Inflammatory macrophage treated with lipopolysaccharide for 1 hour (primary cell): ENCODE results near the gene SORCS3.

Experiments
- DNase-seq, 2 donors: peaks; one replicate each; pipeline ENCODE4 v3.0.0-alpha.2; 2020 to 2022

Gene SORCS3

DNA sequence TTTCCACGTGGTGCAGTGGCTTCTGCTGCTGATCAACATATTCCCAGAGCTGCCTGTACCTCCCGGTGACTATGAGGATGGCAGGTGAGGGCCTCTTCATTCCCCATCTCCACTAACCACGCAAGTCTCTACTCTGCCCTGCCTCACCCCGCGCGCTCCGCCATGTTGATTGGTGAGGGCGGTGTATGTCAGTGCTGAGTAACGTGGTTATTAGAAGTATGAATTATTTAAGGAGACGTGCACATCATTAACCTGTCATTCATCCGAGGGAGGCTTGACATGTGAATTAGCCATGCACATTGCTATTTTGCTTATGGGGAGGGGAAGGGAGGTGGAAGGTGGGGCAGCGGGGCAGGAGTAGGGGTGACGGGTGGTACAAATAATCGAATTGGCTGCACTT, 138.6 kb downstream of the SORCS3 start:
- no peak for DNase-seq

DNA sequence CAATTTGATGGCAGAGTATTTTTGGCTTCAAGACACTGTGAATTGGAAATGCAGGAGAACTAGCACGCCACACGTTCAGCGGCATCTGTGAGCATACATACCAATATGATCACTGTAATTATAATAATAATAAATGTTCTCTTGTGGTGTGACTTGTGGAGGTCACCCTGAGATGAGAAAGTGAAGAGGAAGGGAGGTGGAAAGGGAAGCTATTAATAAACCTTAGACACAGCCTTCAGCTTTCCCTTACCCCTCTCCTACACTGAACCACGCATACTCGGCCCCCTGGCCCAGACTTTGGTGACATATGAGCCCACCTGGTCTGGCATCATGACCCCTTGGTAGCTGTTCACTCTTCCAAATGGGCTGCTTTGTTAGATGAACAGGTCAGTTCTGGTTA, 139.1 kb downstream of the SORCS3 start:
- no peak for DNase-seq

DNA sequence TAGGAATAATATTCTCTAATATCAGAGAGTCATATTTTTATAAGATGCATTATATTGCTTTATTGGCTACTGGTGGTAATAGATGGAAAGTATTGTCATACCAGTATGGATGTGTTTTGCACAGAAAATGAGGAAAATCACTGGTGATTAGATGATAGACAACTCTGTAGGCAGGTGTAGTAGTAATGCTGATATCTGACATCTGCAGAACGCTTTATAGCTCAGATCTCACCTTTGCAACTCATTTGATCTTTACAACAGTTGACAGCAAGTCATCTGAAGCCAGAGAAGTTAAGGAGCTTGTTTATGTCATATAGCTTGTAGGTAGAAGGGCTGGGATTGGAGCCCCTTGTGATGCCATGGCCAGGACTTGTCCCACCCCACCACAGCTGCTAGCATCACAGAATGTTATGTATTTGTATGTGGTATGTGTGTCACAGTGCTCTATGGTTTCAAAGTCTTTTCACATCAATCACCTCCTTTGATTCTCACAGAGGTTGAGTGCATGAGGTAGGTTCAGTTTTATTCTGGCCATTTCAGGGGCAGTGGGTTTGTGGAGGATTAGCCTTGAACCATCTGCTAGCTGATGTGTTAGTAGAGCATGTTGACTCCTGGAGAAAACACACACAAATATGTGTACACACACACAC, 140.0 kb downstream of the SORCS3 start:
- DNase-seq, result no peak

DNA sequence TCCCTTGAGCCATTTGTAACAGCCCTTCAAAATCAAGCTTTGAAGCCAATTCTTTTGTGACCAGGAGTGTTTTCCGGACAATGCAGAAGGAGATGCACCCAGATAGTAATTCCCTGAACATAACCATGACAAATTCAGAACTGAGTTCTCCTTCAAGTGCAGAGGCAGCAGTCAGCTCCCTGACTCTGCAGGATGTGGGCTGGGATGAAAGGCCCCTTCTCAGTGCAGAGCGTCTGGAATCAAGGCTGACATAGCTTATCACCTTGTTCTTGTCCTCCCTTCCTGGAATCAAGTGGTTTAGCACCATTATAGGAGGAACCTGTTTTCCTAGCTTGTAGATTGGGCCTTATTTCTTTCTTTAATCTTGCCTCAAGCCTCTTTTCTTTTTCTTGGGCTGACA, 143.4 kb downstream of the SORCS3 start:
- no peak for DNase-seq

DNA sequence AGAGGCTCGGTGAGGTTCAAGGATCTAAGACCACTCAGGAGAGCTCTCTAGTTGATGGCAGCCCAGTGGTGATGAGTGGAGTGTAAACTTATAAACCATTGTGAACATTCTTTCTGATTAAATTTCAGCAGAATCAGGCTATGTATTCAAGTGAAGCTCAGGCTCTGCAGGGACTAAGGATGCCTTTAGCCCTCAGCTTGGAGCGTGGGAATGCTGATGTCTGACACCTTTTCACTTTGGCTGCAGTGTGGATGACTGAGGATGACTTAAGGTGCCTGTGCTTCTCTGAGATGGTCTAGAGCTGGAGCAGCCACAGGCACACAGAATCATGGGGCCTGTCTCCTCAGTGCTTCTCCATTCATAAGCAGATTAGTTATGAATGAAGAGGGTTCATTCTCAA, 150.4 kb downstream of the SORCS3 start:
- no peak for DNase-seq

GRCh38 chr10:104795411-104795810, 154.3 kb downstream of the SORCS3 start:
- no peak for DNase-seq

DNA sequence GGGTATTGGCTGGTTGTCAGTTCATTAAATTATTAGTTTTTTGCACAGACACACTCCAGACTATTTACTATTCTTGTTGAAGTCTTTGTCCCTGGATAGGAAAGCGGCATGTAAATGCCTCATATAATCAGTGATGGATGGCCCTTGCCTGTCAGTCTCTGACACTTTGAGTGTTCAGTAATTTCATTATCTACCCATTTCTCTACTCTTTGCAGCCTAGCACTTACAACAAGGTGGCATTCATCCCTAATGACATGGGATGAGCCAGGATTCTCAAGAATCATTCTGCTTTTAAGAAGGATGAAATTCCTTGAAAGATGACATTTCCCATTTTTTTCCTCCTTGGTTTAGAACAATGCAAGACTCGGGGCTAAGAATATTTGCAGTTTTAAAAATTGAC, 155.7 kb downstream of the SORCS3 start:
- no peak for DNase-seq

- no peak for DNase-seq
Observed at GRCh38 chr10:104802941-104803340, 161.9 kb downstream of the SORCS3 start.

DNA sequence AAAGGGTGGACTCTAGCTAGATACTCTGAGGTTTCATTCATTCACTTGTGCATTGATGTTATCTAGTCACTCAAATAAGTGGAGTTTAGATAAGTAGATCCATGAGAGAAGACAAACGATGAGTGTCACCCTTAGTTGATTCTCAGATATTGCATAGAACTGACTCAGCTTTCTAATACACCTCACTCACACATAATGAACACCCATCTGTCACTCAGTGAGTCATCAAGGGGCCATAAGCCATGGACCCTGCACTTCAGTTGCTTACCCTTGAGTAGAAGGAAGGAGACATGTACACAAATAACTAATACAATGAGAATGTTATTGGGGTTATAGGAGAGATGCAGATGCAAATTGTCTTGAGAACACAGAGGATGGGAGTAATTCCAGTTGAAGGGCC, 163.8 kb downstream of the SORCS3 start:
- no peak for DNase-seq

DNA sequence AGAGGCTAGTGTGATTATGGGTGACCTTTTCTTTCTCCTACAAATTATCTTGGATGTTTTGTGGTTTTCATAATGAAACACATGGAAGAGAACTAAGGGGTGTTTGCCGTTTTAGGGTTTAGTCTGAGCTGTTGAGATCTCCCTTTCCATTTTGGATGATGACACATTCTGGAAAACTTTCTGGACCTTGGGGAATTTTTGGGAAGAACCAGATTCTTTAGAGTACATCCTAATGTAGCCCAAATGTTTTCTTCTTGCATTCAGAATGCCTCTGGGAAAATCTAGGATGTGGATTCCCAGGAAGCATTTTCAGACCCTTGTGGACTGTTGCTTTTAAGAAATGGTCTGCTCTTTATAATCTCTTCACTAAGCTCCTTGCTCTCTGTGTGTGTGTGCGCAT, 165.7 kb downstream of the SORCS3 start:
- DNase-seq, result no peak

DNA sequence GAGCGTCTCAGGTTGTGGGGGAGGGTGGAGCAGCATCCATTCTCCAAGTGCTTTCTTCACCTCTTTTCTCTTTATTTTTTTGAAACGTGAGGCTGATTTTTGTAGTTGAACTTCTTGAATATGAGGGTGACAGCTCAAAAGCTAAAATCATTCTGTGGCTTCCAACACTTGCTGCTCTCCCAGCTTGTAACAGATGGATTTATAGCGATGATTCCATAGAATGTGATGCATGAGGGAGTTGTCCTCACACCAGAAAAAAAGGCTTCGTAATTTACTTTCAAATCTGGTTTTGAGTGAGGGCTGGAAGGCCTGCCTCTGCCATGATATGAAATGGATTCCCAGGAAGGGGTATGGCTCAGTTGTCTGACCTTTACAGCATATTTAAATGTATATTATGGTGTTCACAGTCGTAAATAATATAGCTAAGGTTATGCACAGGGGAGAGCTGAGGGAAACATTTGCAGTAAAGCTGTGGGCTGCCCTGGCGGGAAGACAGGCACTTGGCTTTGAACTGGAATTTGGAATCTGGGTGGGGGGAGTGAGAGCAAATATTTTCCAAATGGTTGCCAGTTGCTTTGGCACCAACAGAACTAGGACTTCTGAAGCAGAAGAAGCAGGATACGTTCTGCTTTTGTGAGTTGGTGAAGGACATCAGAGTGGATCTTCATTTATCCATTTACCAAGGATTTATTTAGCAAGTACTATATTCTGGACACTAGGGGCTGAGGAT, 166.7 kb downstream of the SORCS3 start:
- DNase-seq, result no peak

- no peak for DNase-seq
Observed at GRCh38 chr10:104809288-104810090, 168.4 kb downstream of the SORCS3 start.

DNA sequence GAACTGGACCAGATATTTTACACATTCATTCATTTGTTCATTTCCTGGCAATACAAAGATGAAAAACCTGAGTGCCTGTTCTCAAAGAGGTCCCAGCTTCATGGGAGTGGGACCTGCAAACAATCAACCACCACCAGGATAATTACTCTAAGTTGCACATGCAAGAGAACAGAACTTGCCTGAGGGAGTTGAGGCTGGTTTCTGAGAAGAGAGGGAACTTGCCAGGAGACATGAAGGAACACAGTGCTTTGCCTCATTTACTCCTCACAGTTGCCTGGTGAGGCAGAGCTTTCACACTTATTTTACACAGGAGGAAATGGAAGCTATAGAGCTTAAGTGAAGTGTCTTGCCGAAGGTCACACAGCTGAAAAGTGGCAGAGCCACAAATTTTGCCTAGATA, 170.1 kb downstream of the SORCS3 start:
- DNase-seq, result no peak

- no peak for DNase-seq
Observed at GRCh38 chr10:104816501-104816900, 175.4 kb downstream of the SORCS3 start.

DNA sequence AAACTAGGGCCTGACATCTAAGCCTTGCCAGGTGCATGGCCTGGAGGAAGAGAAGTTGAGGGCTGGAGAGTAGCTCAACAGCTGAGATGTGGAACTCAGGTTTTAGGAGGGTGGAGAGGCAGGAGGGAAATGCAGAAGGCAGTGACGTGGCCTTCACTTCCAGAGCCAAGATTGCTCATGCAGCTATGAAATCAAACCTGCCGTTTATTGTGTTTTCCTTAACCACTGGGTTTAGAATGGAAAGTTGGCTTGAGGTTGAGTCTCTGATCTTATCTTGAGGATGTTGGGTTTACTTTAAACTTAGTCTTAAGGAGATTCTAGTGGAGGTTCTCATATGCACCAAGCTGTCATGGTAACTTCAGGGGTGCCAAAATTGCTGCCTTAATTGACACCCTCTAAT, 178.6 kb downstream of the SORCS3 start:
- DNase-seq, result no peak

GRCh38 chr10:104822088-104822487, 181.0 kb downstream of the SORCS3 start:
- DNase-seq, result no peak

- DNase-seq, result peak in 1 of 2 donors; percentile 2
Observed at GRCh38 chr10:104824380-104825006, 183.4 kb downstream of the SORCS3 start.

GRCh38 chr10:104831272-104831671, 190.2 kb downstream of the SORCS3 start:
- DNase-seq, result no peak

- DNase-seq, result no peak
Observed at GRCh38 chr10:104834580-104834979, 193.5 kb downstream of the SORCS3 start.

DNA sequence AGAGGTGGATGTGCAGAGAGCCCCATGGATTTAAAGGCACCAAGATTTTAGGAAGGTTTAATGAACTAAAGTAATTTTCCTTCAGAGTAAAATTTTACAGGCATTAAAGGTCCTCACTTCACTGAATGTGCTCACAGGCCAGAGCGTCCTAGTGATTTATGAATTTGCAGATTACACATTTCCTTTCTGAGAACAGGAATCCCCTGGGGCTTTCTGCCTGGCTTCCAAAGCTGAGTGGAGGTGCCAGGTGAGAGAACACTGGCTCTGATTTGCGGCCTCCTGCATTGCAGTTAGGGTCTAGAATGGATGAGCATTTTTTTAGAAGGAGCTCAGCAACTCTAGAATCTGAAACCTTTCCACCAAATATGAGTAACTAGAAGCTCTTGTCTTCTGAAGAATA, 194.3 kb downstream of the SORCS3 start:
- no peak for DNase-seq

- no peak for DNase-seq
Observed at GRCh38 chr10:104842704-104843103, 201.6 kb downstream of the SORCS3 start.

- DNase-seq, result no peak
Observed at GRCh38 chr10:104844073-104844472, 203.0 kb downstream of the SORCS3 start.

DNA sequence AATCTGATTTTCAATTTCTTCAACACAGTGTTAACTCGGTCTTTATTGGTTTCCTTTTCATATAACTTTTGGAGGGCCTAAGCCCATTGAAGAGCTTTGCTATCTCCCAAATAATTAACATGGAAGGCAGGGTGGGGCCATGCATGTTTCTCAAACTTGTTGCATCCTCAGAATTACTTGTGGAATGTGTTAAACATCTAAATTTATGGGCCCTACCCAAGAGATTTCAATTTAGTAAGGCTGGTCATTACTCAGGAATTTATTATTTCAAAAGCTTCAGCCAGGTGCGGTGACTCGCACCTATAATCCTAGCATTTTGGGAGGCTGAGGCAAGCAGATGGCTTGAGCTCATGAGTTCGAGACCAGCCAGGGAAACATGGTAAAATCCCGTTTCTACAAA, 208.9 kb downstream of the SORCS3 start:
- DNase-seq, result no peak
